ENCODE data around the gene ALG11. TPM values are rescaled to one million over a fixed set of nuclear protein-coding genes. Genes with fewer than 3 reads are reported as not detected.
"Not testable (repeated sequence)": the region's sequence is repeated elsewhere in the genome, so short reads cannot be mapped to it uniquely, and the experiment has no call there.

Gene ALG11
- total RNA-seq, 1 donor from 2014 or later: 22.7 TPM

DNA sequence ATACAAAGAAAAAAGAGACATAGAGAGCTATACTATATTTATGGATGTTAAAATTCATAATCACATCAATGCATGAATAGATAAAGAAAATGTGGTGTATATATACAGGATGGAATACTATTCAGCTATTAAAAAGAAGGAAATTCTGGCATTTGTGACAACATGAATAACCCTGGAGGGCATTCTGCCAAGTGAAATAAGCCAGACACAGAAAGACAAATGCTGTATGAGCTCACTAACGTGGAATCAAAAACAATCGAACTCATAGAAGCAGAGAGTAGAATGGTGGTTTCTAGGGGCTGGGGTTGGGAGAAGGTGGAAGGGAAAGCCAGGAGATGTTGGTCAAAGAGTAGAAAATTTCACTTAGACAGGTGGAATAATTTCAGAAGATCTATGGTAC is 36.3 kb downstream of the ALG11 start:
- no peak overlapping the region for H3K4me3 ChIP-seq
- no peaks in the 10 kb centered on the region for H3K27me3 ChIP-seq (ENCODE audit: low read depth)
- H3K9me3 ChIP-seq (replicated peaks): peaks cover 8% of the 10 kb centered on the region
- H3K36me3 ChIP-seq: no peaks in the 10 kb centered on the region
- no peak overlapping the region for H3K27ac ChIP-seq (replicated peaks)
- TF ChIP-seq, protein P1, sequence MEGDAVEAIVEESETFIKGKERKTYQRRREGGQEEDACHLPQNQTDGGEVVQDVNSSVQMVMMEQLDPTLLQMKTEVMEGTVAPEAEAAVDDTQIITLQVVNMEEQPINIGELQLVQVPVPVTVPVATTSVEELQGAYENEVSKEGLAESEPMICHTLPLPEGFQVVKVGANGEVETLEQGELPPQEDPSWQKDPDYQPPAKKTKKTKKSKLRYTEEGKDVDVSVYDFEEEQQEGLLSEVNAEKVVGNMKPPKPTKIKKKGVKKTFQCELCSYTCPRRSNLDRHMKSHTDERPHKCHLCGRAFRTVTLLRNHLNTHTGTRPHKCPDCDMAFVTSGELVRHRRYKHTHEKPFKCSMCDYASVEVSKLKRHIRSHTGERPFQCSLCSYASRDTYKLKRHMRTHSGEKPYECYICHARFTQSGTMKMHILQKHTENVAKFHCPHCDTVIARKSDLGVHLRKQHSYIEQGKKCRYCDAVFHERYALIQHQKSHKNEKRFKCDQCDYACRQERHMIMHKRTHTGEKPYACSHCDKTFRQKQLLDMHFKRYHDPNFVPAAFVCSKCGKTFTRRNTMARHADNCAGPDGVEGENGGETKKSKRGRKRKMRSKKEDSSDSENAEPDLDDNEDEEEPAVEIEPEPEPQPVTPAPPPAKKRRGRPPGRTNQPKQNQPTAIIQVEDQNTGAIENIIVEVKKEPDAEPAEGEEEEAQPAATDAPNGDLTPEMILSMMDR (IDR thresholded peaks at IDR 0.05; ENCODE audit: borderline replicate concordance): no peak
- intact Hi-C loops (cut with micrococcal nuclease): no loop called here
- DNase-seq: no peak
- H3K4me1 ChIP-seq: no peaks in the 10 kb centered on the region

DNA sequence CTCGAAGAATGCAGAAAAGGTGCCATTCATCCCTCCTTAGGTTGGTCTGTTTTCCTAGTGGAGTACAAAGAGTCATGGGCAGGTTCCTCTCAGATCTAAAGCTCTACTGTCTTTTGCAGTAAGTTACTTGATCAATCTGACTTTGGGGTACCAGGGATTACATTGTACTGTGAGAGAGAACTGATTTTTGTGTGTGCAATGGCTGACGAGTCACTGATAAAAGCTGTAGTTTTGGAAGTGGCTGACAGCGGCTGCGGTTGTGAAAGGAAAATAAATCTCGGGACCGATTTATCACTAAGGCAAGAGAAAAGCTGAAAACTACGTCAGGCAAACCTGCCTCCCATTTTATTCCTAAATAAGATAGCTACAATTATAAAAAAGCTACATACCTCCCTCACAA is 39.2 kb downstream of the ALG11 start:
- H3K9me3 ChIP-seq (replicated peaks): peaks cover 8% of the 10 kb centered on the region
- DNase-seq: no peak
- no peaks in the 10 kb centered on the region for H3K27me3 ChIP-seq (ENCODE audit: low read depth)
- H3K27ac ChIP-seq (replicated peaks): no peak overlapping the region
- no peaks in the 10 kb centered on the region for H3K4me1 ChIP-seq
- no peaks in the 10 kb centered on the region for H3K36me3 ChIP-seq
- TF ChIP-seq, protein P1 (IDR thresholded peaks at IDR 0.05; ENCODE audit: borderline replicate concordance): no peak
- intact Hi-C loops (cut with micrococcal nuclease): no loop called here
- no peak overlapping the region for H3K4me3 ChIP-seq

DNA sequence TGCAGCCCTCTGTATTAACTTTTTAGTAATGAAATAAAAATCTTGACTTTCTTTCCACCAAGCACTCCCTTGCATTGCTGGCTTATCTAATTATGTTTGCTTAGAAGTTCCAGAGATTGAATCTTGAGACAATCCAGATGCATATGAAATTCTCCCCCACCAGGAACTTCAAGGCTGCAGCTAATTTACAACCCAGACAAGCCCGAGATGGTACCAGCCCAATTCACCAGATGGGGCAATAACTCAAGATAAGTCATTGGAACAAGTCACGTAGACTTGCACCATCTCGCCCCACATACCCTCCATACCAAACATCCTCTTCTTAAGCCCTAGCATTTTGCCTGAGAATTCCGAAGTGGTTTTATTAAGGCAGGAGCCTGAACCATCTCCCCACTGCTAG is 41.3 kb downstream of the ALG11 start:
- no peak for DNase-seq
- Histone ChIP-seq H3K27ac (replicated peaks) (no peak overlapping the region), H3K36me3 (no peaks in the 10 kb centered on the region), H3K27me3 (ENCODE audit: low read depth) (no peaks in the 10 kb centered on the region), H3K4me3 (no peak overlapping the region), H3K4me1 (no peaks in the 10 kb centered on the region), H3K9me3 (replicated peaks) (peaks cover 8% of the 10 kb centered on the region)
- TF ChIP-seq, protein P1 (IDR thresholded peaks at IDR 0.05; ENCODE audit: borderline replicate concordance): no peak
- intact Hi-C loops (cut with micrococcal nuclease): no loop called here

DNA sequence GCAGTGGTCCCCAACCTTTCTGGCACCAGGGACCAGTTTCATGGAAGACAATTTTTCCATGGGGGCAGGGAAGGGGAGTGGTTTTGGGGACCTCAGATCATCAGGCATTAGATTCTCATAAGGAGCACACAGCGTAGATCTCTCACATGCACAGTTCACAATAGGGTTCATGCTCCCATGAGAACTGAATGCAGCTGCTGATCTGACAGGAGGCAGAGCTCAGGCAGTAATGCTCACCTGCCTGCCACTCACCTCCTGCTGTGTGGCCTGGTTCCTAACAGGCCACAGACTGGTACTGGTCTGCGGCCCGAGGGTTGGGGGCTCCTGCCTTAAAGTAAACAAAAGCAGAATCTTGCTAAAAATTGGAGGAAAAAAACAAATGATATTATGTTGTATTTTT is 48.9 kb downstream of the ALG11 start:
- Histone ChIP-seq H3K9me3 (replicated peaks) (peaks cover 29% of the 10 kb centered on the region), H3K4me1 (peaks cover 12% of the 10 kb centered on the region), H3K27ac (replicated peaks) (peak overlapping the region; percentile 69)
- intact Hi-C loops (cut with micrococcal nuclease); DNase-seq; H3K4me3 ChIP-seq; H3K36me3 ChIP-seq; H3K27me3 ChIP-seq (ENCODE audit: low read depth): not testable (repeated sequence)

DNA sequence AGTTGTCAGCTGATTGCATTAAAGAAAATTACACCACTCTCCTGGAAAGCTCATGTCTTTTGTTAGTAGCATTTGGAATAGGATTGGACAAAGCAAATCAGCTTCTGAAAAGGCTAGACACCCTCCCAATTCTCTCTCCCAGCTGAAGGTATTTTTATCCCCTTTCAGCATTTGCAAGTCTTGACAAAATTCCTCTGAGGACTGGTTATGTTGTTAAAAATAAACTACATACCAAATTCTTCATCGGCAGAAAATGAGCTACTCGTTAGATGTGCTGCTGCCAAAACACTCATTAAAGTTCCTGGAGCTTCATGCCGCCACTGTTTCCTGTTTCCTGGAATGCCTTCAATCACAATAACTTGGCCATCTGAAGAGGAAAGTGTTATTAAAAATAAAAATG is 49.4 kb downstream of the ALG11 start:
- no peaks in the 10 kb centered on the region for H3K27me3 ChIP-seq (ENCODE audit: low read depth)
- peak overlapping the region; percentile 4 for H3K4me3 ChIP-seq
- no peaks in the 10 kb centered on the region for H3K36me3 ChIP-seq
- DNase-seq: no peak
- H3K9me3 ChIP-seq (replicated peaks): peaks cover 35% of the 10 kb centered on the region
- peaks cover 12% of the 10 kb centered on the region for H3K4me1 ChIP-seq
- TF ChIP-seq, protein P1 (IDR thresholded peaks at IDR 0.05; ENCODE audit: borderline replicate concordance): no peak
- intact Hi-C loops (cut with micrococcal nuclease): no loop called here
- H3K27ac ChIP-seq (replicated peaks): peak overlapping the region; percentile 69

DNA sequence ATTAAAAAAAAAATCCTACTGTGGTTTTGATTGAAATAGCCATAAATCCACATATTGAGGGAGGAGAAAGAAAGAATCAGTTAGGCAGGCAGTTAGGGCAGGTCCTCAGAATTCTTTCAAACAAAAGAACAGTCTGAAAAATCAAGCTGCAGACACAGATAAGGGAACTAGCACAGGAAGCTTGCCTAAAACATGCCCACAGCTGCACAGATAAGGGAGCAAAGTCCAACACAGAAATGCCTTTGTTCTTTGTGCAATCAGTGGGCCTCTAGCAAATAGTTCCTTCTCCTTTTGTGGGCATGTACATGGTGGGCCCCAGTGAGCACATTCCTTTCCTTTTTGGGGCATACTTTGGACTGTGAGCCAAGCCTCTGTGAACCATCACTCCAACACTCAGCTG is 55.0 kb downstream of the ALG11 start:
- intact Hi-C loops (cut with micrococcal nuclease): no loop called here
- no peak overlapping the region for H3K4me3 ChIP-seq
- TF ChIP-seq, protein P1 (IDR thresholded peaks at IDR 0.05; ENCODE audit: borderline replicate concordance): no peak

More for the DNA sequence above, 55.0 kb downstream of the ALG11 start:
- no peak overlapping the region for H3K27ac ChIP-seq (replicated peaks)
- peaks cover 55% of the 10 kb centered on the region for H3K9me3 ChIP-seq (replicated peaks)
- peaks cover 1% of the 10 kb centered on the region for H3K4me1 ChIP-seq
- DNase-seq: no peak
- no peaks in the 10 kb centered on the region for H3K27me3 ChIP-seq (ENCODE audit: low read depth)
- H3K36me3 ChIP-seq: no peaks in the 10 kb centered on the region
